Neural progenitor cell (in vitro differentiated cells): ENCODE results near the gene PMEPA1. TPM values are rescaled to one million over a fixed set of nuclear protein-coding genes. Genes with fewer than 3 reads are reported as not detected.
A peak's percentile ranks its signal among the peaks of the same experiment; 100 is the strongest.

Experiments
- DNase-seq: peaks from one replicate; pipeline ENCODE4 v3.0.0-alpha.2; 2016; ENCODE audit warnings: low spot score
- H2AFZ ChIP-seq: fragments of 200-600 bp; sonication (generic); replicated peaks from 2 replicates; pipeline ENCODE4 v1.6.1; 2016; ENCODE audit warnings: antibody characterized with exemption
- H3F3A ChIP-seq: fragments of 200-600 bp; sonication (generic); 2 replicates; pipeline ENCODE4 v1.6.1; 2016; ENCODE audit warnings: antibody characterized with exemption, low read depth
- H3K27ac ChIP-seq: fragments of 200-600 bp; sonication (generic); 2 replicates; pipeline ENCODE4 v1.5.1; 2016; ENCODE audit warnings: mild to moderate bottlenecking
- H3K27me3 ChIP-seq: fragments of 200-600 bp; sonication (generic); 2 replicates; pipeline ENCODE4 v1.6.1; 2016; ENCODE audit warnings: mild to moderate bottlenecking, moderate library complexity
- H3K36me3 ChIP-seq: fragments of 200-600 bp; sonication (generic); 2 replicates; pipeline ENCODE4 v1.5.1; 2016
- H3K4me1 ChIP-seq: fragments of 200-600 bp; sonication (generic); 2 replicates; pipeline ENCODE4 v1.6.1; 2016; ENCODE audit warnings: mixed run types
- H3K4me2 ChIP-seq: fragments of 200-600 bp; sonication (generic); 2 replicates; pipeline ENCODE4 v1.6.1; 2016
- H3K4me3 ChIP-seq: fragments of 200-600 bp; sonication (generic); 2 replicates; pipeline ENCODE4 v1.5.1; 2016
- H3K79me2 ChIP-seq: fragments of 200-600 bp; sonication (generic); 2 replicates; pipeline ENCODE4 v1.6.1; 2016; ENCODE audit warnings: low read depth
- H3K9ac ChIP-seq: fragments of 200-600 bp; sonication (generic); 2 replicates; pipeline ENCODE4 v1.6.1; 2016
- H3K9me3 ChIP-seq: fragments of 200-600 bp; sonication (generic); 2 replicates; pipeline ENCODE4 v1.5.1; 2016; ENCODE audit warnings: low read depth
- H4K20me1 ChIP-seq: fragments of 200-600 bp; sonication (generic); 2 replicates; pipeline ENCODE4 v1.6.1; 2016; ENCODE audit warnings: low read depth
- H3K27ac Mint-ChIP-seq: 3 replicates; pipeline ENCODE4 v1.8.0; 2021; ENCODE audit warnings: mixed read lengths
- H3K27me3 Mint-ChIP-seq: 2 replicates; pipeline ENCODE4 v1.8.0; 2022; ENCODE audit warnings: low read depth, mild to moderate bottlenecking, inconsistent platforms, moderate library complexity, mixed read lengths; ENCODE audit not compliant: insufficient read depth
- H3K36me3 Mint-ChIP-seq: 3 replicates; pipeline ENCODE4 v1.8.0; 2021; ENCODE audit warnings: mixed read lengths
- H3K4me1 Mint-ChIP-seq: 3 replicates; pipeline ENCODE4 v1.8.0; 2021; ENCODE audit warnings: mixed read lengths
- H3K4me3 Mint-ChIP-seq: 3 replicates; pipeline ENCODE4 v1.8.0; 2021; ENCODE audit warnings: mild to moderate bottlenecking, moderate library complexity, mixed read lengths
- H3K9me3 Mint-ChIP-seq: 3 replicates; pipeline ENCODE4 v1.8.0; 2020; ENCODE audit warnings: mixed read lengths
- CTCF ChIP-seq: fragments of 200-600 bp; sonication (generic); IDR thresholded peaks from 2 replicates; pipeline ENCODE4 v1.5.1; 2017; ENCODE audit warnings: antibody characterized with exemption, mild to moderate bottlenecking
- EZH2 ChIP-seq: fragments of 200-600 bp; sonication (generic); IDR thresholded peaks from 2 replicates; pipeline ENCODE4 v1.6.1; 2017; ENCODE audit warnings: antibody characterized with exemption, mild to moderate bottlenecking, moderate library complexity
- EZH2phosphoT487 ChIP-seq: fragments of 200-600 bp; sonication (generic); IDR thresholded peaks from 2 replicates; pipeline ENCODE4 v1.6.1; 2017; ENCODE audit warnings: antibody characterized with exemption
- total RNA-seq: library from RNA; depleted of rRNA; stranded (reverse); fragments of >200 nt; gene quantifications from 2 replicates; pipeline ENCODE4 v1.2.3, GENCODE V29; 2015; ENCODE audit warnings: low replicate concordance

The PMEPA1 gene
- total RNA-seq, 1 donor from 2014 or later, result 1.7 TPM

DNA sequence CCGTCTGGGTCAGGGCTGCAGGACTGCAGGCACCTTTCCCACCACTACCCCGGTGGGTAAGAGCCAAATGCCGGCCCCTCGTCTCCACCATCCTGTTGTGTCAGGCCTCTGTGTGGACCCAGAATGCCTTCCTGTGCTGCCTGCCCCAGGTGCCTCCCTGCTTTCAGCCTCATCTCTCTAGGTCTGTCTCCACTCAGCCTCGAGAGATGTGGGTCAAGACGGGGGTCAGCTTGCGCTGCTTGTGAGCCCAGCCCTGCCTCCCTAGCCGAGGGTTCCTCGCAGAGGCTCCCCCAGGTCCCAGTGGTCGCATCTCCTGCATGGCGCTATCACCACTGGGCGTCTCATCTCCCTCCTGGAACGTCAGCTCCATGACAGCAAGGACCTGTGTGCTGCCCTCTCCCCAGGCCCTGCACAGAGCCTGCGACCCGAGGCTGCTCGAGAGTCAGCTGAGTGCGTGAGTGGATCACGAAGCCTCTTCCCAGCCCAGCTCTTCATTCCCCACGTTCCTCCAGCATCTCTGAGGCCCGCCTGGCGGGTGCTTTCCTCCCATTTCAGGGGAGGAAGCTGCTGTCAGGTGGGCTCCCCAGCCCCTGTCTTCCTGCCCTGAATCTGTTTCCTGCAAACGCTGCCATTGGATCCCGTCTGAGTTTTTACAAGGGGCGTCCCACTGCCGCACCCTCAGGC is 50.8 kb downstream of the PMEPA1 start:
- H3K4me2 ChIP-seq, result no peak overlapping the region
- H3K27ac Mint-ChIP-seq, result no peak overlapping the region
- no peak overlapping the region for H3K9ac ChIP-seq
- no peaks in the 10 kb centered on the region for H4K20me1 ChIP-seq
- H3K27me3 ChIP-seq, result no peaks in the 10 kb centered on the region
- no peak overlapping the region for H3K27ac ChIP-seq
- H3K36me3 ChIP-seq, result no peaks in the 10 kb centered on the region
- H3F3A ChIP-seq, result no peaks in the 10 kb centered on the region
- no peak overlapping the region for H3K4me3 ChIP-seq
- no peaks in the 10 kb centered on the region for H3K36me3 Mint-ChIP-seq
- peaks cover 7% of the 10 kb centered on the region for H3K4me1 ChIP-seq
- peaks cover 13% of the 10 kb centered on the region for H3K4me1 Mint-ChIP-seq
- H3K79me2 ChIP-seq, result no peaks in the 10 kb centered on the region
- no peaks in the 10 kb centered on the region for H3K9me3 ChIP-seq
- DNase-seq, result no peak
- TF ChIP-seq EZH2 (no peak), EZH2phosphoT487 (no peak), CTCF (no peak)
- peaks cover 17% of the 10 kb centered on the region for H3K27me3 Mint-ChIP-seq
- no peaks in the 10 kb centered on the region for H3K9me3 Mint-ChIP-seq
- H3K4me3 Mint-ChIP-seq, result no peak overlapping the region
- H2AFZ ChIP-seq, result no peak overlapping the region

- no peak overlapping the region for H3K27ac Mint-ChIP-seq
- H3F3A ChIP-seq, result no peaks in the 10 kb centered on the region
- no peak overlapping the region for H2AFZ ChIP-seq
- no peak for DNase-seq
- H3K4me1 ChIP-seq, result peaks cover 7% of the 10 kb centered on the region
- H3K4me1 Mint-ChIP-seq, result peaks cover 13% of the 10 kb centered on the region
- no peaks in the 10 kb centered on the region for H3K36me3 Mint-ChIP-seq
- no peaks in the 10 kb centered on the region for H3K9me3 Mint-ChIP-seq
- H3K27ac ChIP-seq, result no peak overlapping the region
- no peak for TF ChIP-seq EZH2phosphoT487
- no peak for TF ChIP-seq CTCF
- no peak for TF ChIP-seq EZH2
- no peaks in the 10 kb centered on the region for H3K9me3 ChIP-seq
- peaks cover 17% of the 10 kb centered on the region for H3K27me3 Mint-ChIP-seq
- H3K27me3 ChIP-seq, result no peaks in the 10 kb centered on the region
- no peak overlapping the region for H3K9ac ChIP-seq
- no peak overlapping the region for H3K4me3 ChIP-seq
- H3K4me3 Mint-ChIP-seq, result no peak overlapping the region
- no peaks in the 10 kb centered on the region for H3K36me3 ChIP-seq
- no peaks in the 10 kb centered on the region for H4K20me1 ChIP-seq
- no peak overlapping the region for H3K4me2 ChIP-seq
- H3K79me2 ChIP-seq, result no peaks in the 10 kb centered on the region
Observed at GRCh38 chr20:57658447-57658832, 51.4 kb downstream of the PMEPA1 start.

- H3K4me1 Mint-ChIP-seq, result peaks cover 10% of the 10 kb centered on the region
- TF ChIP-seq EZH2phosphoT487 (no peak), CTCF (no peak), EZH2 (no peak)
- no peaks in the 10 kb centered on the region for H3K27me3 ChIP-seq
- H3K36me3 ChIP-seq, result no peaks in the 10 kb centered on the region
- no peak overlapping the region for H3K4me2 ChIP-seq
- H2AFZ ChIP-seq, result no peak overlapping the region
- H3K36me3 Mint-ChIP-seq, result no peaks in the 10 kb centered on the region
- no peak overlapping the region for H3K4me3 ChIP-seq
- H3F3A ChIP-seq, result no peaks in the 10 kb centered on the region
- no peaks in the 10 kb centered on the region for H3K9me3 Mint-ChIP-seq
- peaks cover 6% of the 10 kb centered on the region for H3K4me1 ChIP-seq
- no peaks in the 10 kb centered on the region for H4K20me1 ChIP-seq
- peaks cover 16% of the 10 kb centered on the region for H3K27me3 Mint-ChIP-seq
- no peak overlapping the region for H3K9ac ChIP-seq
- no peak for DNase-seq
- H3K9me3 ChIP-seq, result no peaks in the 10 kb centered on the region
- H3K27ac Mint-ChIP-seq, result peak overlapping the region; percentile 33
- H3K27ac ChIP-seq, result no peak overlapping the region
- no peak overlapping the region for H3K4me3 Mint-ChIP-seq
- no peaks in the 10 kb centered on the region for H3K79me2 ChIP-seq
Observed at GRCh38 chr20:57657535-57658446, 52.0 kb downstream of the PMEPA1 start.
